ENCODE measurements around the gene NUDT4.

- TF ChIP-seq CTCF (conservative IDR thresholded peaks at IDR 0.05; ENCODE audit: low read length) (no peak), EZH2phosphoT487 (IDR thresholded peaks at IDR 0.05; ENCODE audit: borderline replicate concordance, low read depth, low read length) (no peak)
Measured at GRCh38 chr12:93438266-93439050, 60.7 kb downstream of the NUDT4 start.
